ENCODE measurements around the gene GPC4. TPM values are rescaled to one million over a fixed set of nuclear protein-coding genes. Genes with fewer than 3 reads are reported as not detected.
A peak's percentile ranks its signal among the peaks of the same experiment; 100 is the strongest.

The GPC4 gene
- total and polyA plus RNA-seq, 2 experiments from 2014 or later, result 124 to 183 TPM

- TF ChIP-seq REST (IDR thresholded peaks at IDR 0.05; ENCODE audit: unreplicated experiment) (no peak), POLR2AphosphoS5 (IDR thresholded peaks at IDR 0.05; ENCODE audit: low read depth) (no peak), STAT1 (IDR thresholded peaks at IDR 0.05; ENCODE audit: unreplicated experiment) (no peak), EZH2phosphoT487 (IDR thresholded peaks at IDR 0.05; ENCODE audit: unreplicated experiment) (no peak), CTCF (conservative IDR thresholded peaks at IDR 0.05; ENCODE audit: low read depth in 2 of 2) (no peak), NANOG (IDR thresholded peaks at IDR 0.05; ENCODE audit: borderline replicate concordance) (no peak), CREB1 (CRISPR knock-in tag; IDR thresholded peaks at IDR 0.05; ENCODE audit: low read depth) (no peak), EZH2 (IDR thresholded peaks at IDR 0.05; ENCODE audit: low read depth, unreplicated experiment) (no peak), ZNF114 (CRISPR knock-in tag; IDR thresholded peaks at IDR 0.05) (no peak), JUNB (IDR thresholded peaks at IDR 0.05; ENCODE audit: unreplicated experiment) (no peak), ZNF462 (CRISPR knock-in tag; IDR thresholded peaks at IDR 0.05) (no peak)
- TF ChIP-seq, protein P1, sequence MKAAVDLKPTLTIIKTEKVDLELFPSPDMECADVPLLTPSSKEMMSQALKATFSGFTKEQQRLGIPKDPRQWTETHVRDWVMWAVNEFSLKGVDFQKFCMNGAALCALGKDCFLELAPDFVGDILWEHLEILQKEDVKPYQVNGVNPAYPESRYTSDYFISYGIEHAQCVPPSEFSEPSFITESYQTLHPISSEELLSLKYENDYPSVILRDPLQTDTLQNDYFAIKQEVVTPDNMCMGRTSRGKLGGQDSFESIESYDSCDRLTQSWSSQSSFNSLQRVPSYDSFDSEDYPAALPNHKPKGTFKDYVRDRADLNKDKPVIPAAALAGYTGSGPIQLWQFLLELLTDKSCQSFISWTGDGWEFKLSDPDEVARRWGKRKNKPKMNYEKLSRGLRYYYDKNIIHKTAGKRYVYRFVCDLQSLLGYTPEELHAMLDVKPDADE (IDR thresholded peaks at IDR 0.05), result no peak
- Histone ChIP-seq H3K36me3 (ENCODE audit: insufficient read depth) (no peaks in the 10 kb centered on the region), H3K79me2 (replicated peaks; ENCODE audit: insufficient read depth) (no peaks in the 10 kb centered on the region), H2AFZ (no peak overlapping the region), H3K27ac (ENCODE audit: low read depth) (no peak overlapping the region), H4K20me1 (replicated peaks; ENCODE audit: insufficient read depth) (no peaks in the 10 kb centered on the region), H3F3A (replicated peaks; ENCODE audit: low read depth) (peaks cover 5% of the 10 kb centered on the region; the same call in 1 of the 2 replicates), H3K27me3 (ENCODE audit: insufficient read depth) (no peaks in the 10 kb centered on the region), H3K4me2 (no peak overlapping the region), H3K4me1 (ENCODE audit: insufficient read depth) (peaks cover 27% of the 10 kb centered on the region), H3K9me2 (ENCODE audit: insufficient read depth) (no peaks in the 10 kb centered on the region), H3K4me3 (no peak overlapping the region)
- Mint-ChIP-seq H3K9me3 (no peaks in the 10 kb centered on the region; the same call in 2 of the 3 replicates), H3K4me3 (no peak overlapping the region), H3K36me3 (ENCODE audit: low read depth) (peaks cover 2% of the 10 kb centered on the region; the same call in 1 of the 3 replicates), H3K4me1 (peaks cover 40% of the 10 kb centered on the region), H3K27me3 (ENCODE audit: insufficient read depth, low read depth, poor library complexity) (peaks cover 6% of the 10 kb centered on the region), H3K27ac (no peak overlapping the region)
- peak; percentile 19 for DNase-seq (ENCODE audit: low spot score)
- no peak for ATAC-seq
These were observed 20.3 kb upstream of the GPC4 start for GRCh38 chrX:133435544-133436124.

All from GM23338 (cell line).